NCI-H2029 treated with DMSO at 0.1 percent for 48 hours (cell line): ENCODE results near the gene REEP5.
A peak's percentile ranks its signal among the peaks of the same experiment; 100 is the strongest.
"Not testable (repeated sequence)": the region's sequence is repeated elsewhere in the genome, so short reads cannot be mapped to it uniquely, and the experiment has no call there.

Experiments
- DNase-seq: peaks from one replicate; lab custom pipeline; 2025; lab: John Stamatoyannopoulos, UW

REEP5 gene

GRCh38 chr5:112933105-112933504 lies 11.1 kb upstream of the REEP5 start:
- no peak for DNase-seq

GRCh38 chr5:112931473-112931872 lies 9.4 kb upstream of the REEP5 start:
- DNase-seq: no peak

GRCh38 chr5:112930082-112930344 lies 8.0 kb upstream of the REEP5 start:
- no peak for DNase-seq

- DNase-seq: no peak
Observed at GRCh38 chr5:112929336-112930081, 7.5 kb upstream of the REEP5 start.

- DNase-seq: no peak
Observed at GRCh38 chr5:112923988-112924387, 2.0 kb upstream of the REEP5 start.

- DNase-seq: no peak
Observed at GRCh38 chr5:112923148-112923917, 1.3 kb upstream of the REEP5 start.

GRCh38 chr5:112921026-112921832 lies 798 bp downstream of the REEP5 start:
- DNase-seq: peak; percentile 13

GRCh38 chr5:112919972-112920371 lies 2.1 kb downstream of the REEP5 start:
- DNase-seq: no peak

GRCh38 chr5:112918679-112919078 lies 3.3 kb downstream of the REEP5 start:
- DNase-seq: no peak

GRCh38 chr5:112918136-112918535 lies 3.9 kb downstream of the REEP5 start:
- DNase-seq: no peak

GRCh38 chr5:112917453-112917995 lies 4.5 kb downstream of the REEP5 start:
- DNase-seq: no peak

GRCh38 chr5:112915831-112916230 lies 6.2 kb downstream of the REEP5 start:
- no peak for DNase-seq

GRCh38 chr5:112914584-112914983 lies 7.4 kb downstream of the REEP5 start:
- no peak for DNase-seq

- DNase-seq: no peak
Observed at GRCh38 chr5:112910529-112910928, 11.5 kb downstream of the REEP5 start.

GRCh38 chr5:112908854-112909253 lies 13.2 kb downstream of the REEP5 start:
- DNase-seq: no peak

GRCh38 chr5:112907166-112907631 lies 14.8 kb downstream of the REEP5 start:
- DNase-seq: no peak

- DNase-seq: no peak
Observed at GRCh38 chr5:112906637-112907036, 15.4 kb downstream of the REEP5 start.

GRCh38 chr5:112904996-112905395 lies 17.0 kb downstream of the REEP5 start:
- not testable (repeated sequence) for DNase-seq

GRCh38 chr5:112902561-112902960 lies 19.5 kb downstream of the REEP5 start:
- DNase-seq: no peak

- DNase-seq: no peak
Observed at GRCh38 chr5:112895682-112896081, 26.3 kb downstream of the REEP5 start.

- DNase-seq: no peak
Observed at GRCh38 chr5:112892776-112893175, 29.3 kb downstream of the REEP5 start.

- DNase-seq: not testable (repeated sequence)
Observed at GRCh38 chr5:112892066-112892465, 30.0 kb downstream of the REEP5 start.
